SK-N-SH (cell line): ENCODE results near the gene ASGR1. TPM values are rescaled to one million over a fixed set of nuclear protein-coding genes. Genes with fewer than 3 reads are reported as not detected.

Experiments
- CTCF ChIA-PET: fragments of 300-600, 350-600 bp; formaldehyde crosslinking; extraction: SDS; loops from one replicate; lab custom pipeline; 2021; lab: Yijun Ruan, JAX
- POLR2A ChIA-PET: fragments of 350-600 bp; sonication (Branson Sonifier 250); formaldehyde crosslinking; extraction: SDS; loops from one replicate; lab custom pipeline; 2020; ENCODE audit warnings: antibody characterized with exemption, inconsistent platforms; lab: Yijun Ruan, JAX
- DNase-seq: peaks from one replicate; pipeline ENCODE4 v3.0.0; 2012
- H2AFZ ChIP-seq: fragments of 200-600 bp; sonication (generic); 2 replicates; pipeline ENCODE4 v1.8.1; 2016; ENCODE audit warnings: antibody characterized with exemption, mild to moderate bottlenecking, low read depth
- H3F3A ChIP-seq: fragments of 200-600 bp; sonication (generic); replicated peaks from 2 replicates; pipeline ENCODE3; 2016; ENCODE audit warnings: antibody characterized with exemption, mild to moderate bottlenecking; ENCODE audit not compliant: insufficient read depth
- H3K27ac ChIP-seq, 2 experiments: fragments of 200-500 bp in 1 of 2; fragments of 200-600 bp in 1 of 2; sonication (Bioruptor generic) in 1 of 2; sonication (generic), shearing (Covaris generic) in 1 of 2; 2 replicates each; pipeline versions ENCODE4 v1.5.1 to v1.6.1; 2014 to 2016; ENCODE audit warnings: low read depth in 2 of 2, inconsistent platforms in 1 of 2, low read length in 1 of 2, mild to moderate bottlenecking in 1 of 2, mixed read lengths in 1 of 2
- H3K27me3 ChIP-seq: fragments of 200-600 bp; sonication (generic), shearing (Covaris generic); 2 replicates; pipeline ENCODE4 v1.6.1; 2016; ENCODE audit warnings: mixed run types; ENCODE audit not compliant: insufficient read depth
- H3K36me3 ChIP-seq, 2 experiments: fragments of 200-500 bp in 1 of 2; fragments of 200-600 bp in 1 of 2; sonication (Bioruptor generic) in 1 of 2; sonication (generic) in 1 of 2; replicated peaks in 1 of 2; 2 replicates each; pipeline versions ENCODE3 to v1.5.1; 2014 to 2016; ENCODE audit warnings: low read length in 1 of 2, mild to moderate bottlenecking in 1 of 2; ENCODE audit not compliant: insufficient read depth in 2 of 2, control insufficient read depth in 1 of 2
- H3K4me1 ChIP-seq, 2 experiments: fragments of 200-500 bp in 1 of 2; fragments of 200-600 bp in 1 of 2; sonication (Bioruptor generic) in 1 of 2; sonication (generic), shearing (Covaris generic) in 1 of 2; 2 replicates each; pipeline versions ENCODE4 v1.5.1 to v1.6.1; 2014 to 2016; ENCODE audit warnings: low read depth in 1 of 2, low read length in 1 of 2, mixed run types in 1 of 2; ENCODE audit not compliant: insufficient read depth in 2 of 2, control insufficient read depth in 1 of 2
- H3K4me2 ChIP-seq: fragments of 200-600 bp; sonication (generic), shearing (Covaris generic); 2 replicates; pipeline ENCODE4 v1.6.1; 2017; ENCODE audit warnings: mixed run types
- H3K4me3 ChIP-seq, 2 experiments: fragments of 200-500 bp in 1 of 2; fragments of 200-600 bp in 1 of 2; sonication (Bioruptor generic) in 1 of 2; sonication (generic), shearing (Covaris generic) in 1 of 2; 2 replicates each; pipeline versions ENCODE4 v1.5.1 to v1.8.1; 2014 to 2016; ENCODE audit warnings: low read depth in 2 of 2, inconsistent platforms in 1 of 2, low read length in 1 of 2, mild to moderate bottlenecking in 1 of 2, mixed read lengths in 1 of 2, moderate library complexity in 1 of 2
- H3K79me2 ChIP-seq: fragments of 200-600 bp; sonication (generic); 2 replicates; pipeline ENCODE4 v1.8.1; 2017; ENCODE audit warnings: mild to moderate bottlenecking; ENCODE audit not compliant: insufficient read depth
- H3K9ac ChIP-seq: fragments of 200-600 bp; sonication (generic); 2 replicates; pipeline ENCODE4 v1.6.1; 2017; ENCODE audit warnings: mixed run types
- H3K9me2 ChIP-seq: fragments of 200-600 bp; sonication (generic); 2 replicates; pipeline ENCODE4 v1.6.1; 2017; ENCODE audit warnings: mixed run types
- H3K9me3 ChIP-seq: fragments of 200-600 bp; sonication (generic); 2 replicates; pipeline ENCODE4 v1.6.1; 2017; ENCODE audit warnings: mixed run types, mild to moderate bottlenecking, moderate library complexity
- H4K20me1 ChIP-seq: fragments of 200-600 bp; sonication (generic); 2 replicates; pipeline ENCODE4 v1.6.1; 2017; ENCODE audit warnings: mild to moderate bottlenecking, mixed run types; ENCODE audit not compliant: insufficient read depth
- CTCF ChIP-seq: fragments of 200-600 bp; sonication (generic); IDR thresholded peaks from 2 replicates; pipeline ENCODE4 v1.6.1; 2017; ENCODE audit warnings: antibody characterized with exemption, mild to moderate bottlenecking, moderate library complexity
- EZH2phosphoT487 ChIP-seq: fragments of 200-600 bp; sonication (generic); IDR thresholded peaks from 2 replicates; pipeline ENCODE4 v1.6.1; 2017; ENCODE audit warnings: low read depth, mixed run types, mild to moderate bottlenecking, antibody characterized with exemption, moderate library complexity, borderline replicate concordance
- FOXJ3 ChIP-seq: sonication (generic); formaldehyde crosslinking; IDR thresholded peaks from 2 replicates; pipeline ENCODE4 v1.5.1; 2020; ENCODE audit warnings: mild to moderate bottlenecking, missing genetic modification reagents
- FOXM1 ChIP-seq: IDR thresholded peaks from 2 replicates; pipeline ENCODE4 v1.4.0; 2012; ENCODE audit warnings: low read depth, mild to moderate bottlenecking
- GATA2 ChIP-seq: sonication (generic); formaldehyde crosslinking; IDR thresholded peaks from 2 replicates; pipeline ENCODE4 v1.5.0; 2020; ENCODE audit warnings: mild to moderate bottlenecking, missing genetic modification reagents
- IRF3 ChIP-seq: fragments of 150-350 bp; IDR thresholded peaks from 2 replicates; pipeline ENCODE4 v1.6.1; 2016; ENCODE audit warnings: mild to moderate bottlenecking, low read depth, low read length
- NFIC ChIP-seq: IDR thresholded peaks from 2 replicates; pipeline ENCODE4 v1.4.0; 2012; ENCODE audit warnings: borderline replicate concordance
- NRF1 ChIP-seq: IDR thresholded peaks from 2 replicates; pipeline ENCODE4 v1.6.1; 2012; ENCODE audit warnings: low read depth, mild to moderate bottlenecking, low read length
- POLR2AphosphoS5 ChIP-seq: IDR thresholded peaks from 2 replicates; pipeline ENCODE4 v1.6.1; 2012; ENCODE audit warnings: low read depth, low read length
- RFX5 ChIP-seq: IDR thresholded peaks from 2 replicates; pipeline ENCODE4 v1.6.1; 2012; ENCODE audit warnings: mild to moderate bottlenecking, improper control_type of control experiment, low read length
- SMC3 ChIP-seq: IDR thresholded peaks from 2 replicates; pipeline ENCODE4 v1.6.1; 2012; ENCODE audit warnings: low read depth, low read length, improper control_type of control experiment
- TEAD4 ChIP-seq: IDR thresholded peaks from 2 replicates; pipeline ENCODE4 v1.4.0; 2012; ENCODE audit warnings: mild to moderate bottlenecking, borderline replicate concordance; ENCODE audit not compliant: insufficient read depth
- YY1 ChIP-seq: IDR thresholded peaks from 2 replicates; pipeline ENCODE4 v1.4.0; 2012; ENCODE audit warnings: low read depth, mild to moderate bottlenecking
- ZBTB33 ChIP-seq: IDR thresholded peaks from 2 replicates; pipeline ENCODE4 v1.4.0; 2012; ENCODE audit warnings: low read depth, borderline replicate concordance
- WGBS: methylation state at CpG from one replicate; pipeline ENCODE4 v1.1.6; 2017; ENCODE audit warnings: low lambda C conversion rate; 5-methylcytosine and 5-hydroxymethylcytosine counted together
- polyA plus RNA-seq, 3 experiments: library from polyadenylated mRNA; depleted of rRNA; stranded (reverse); fragments of >200 nt; gene quantifications; 2 replicates each; pipeline ENCODE4 v1.2.3, GENCODE V29; 2012
- TF ChIP-seq, protein P1 (sequence below): IDR thresholded peaks from 2 replicates; pipeline ENCODE4; 2012
- TF ChIP-seq, protein P2 (sequence below): IDR thresholded peaks from 2 replicates; pipeline ENCODE4 v1.6.1; 2012; ENCODE audit warnings: mild to moderate bottlenecking, low read depth, low read length, moderate library complexity

ASGR1 gene
- polyA plus RNA-seq, 1 of the 3 experiments (the other 2 are of a cell fraction): 2.1 TPM

- no peak overlapping the region for H3K4me2 ChIP-seq
- DNase-seq: no peak
- no peak overlapping the region for H2AFZ ChIP-seq
- ChIA-PET POLR2A (no interaction called here), CTCF (no interaction called here)
- no peak overlapping the region for H3K4me3 ChIP-seq
- no peaks in the 10 kb centered on the region for H3K9me2 ChIP-seq
- H3F3A ChIP-seq: no peaks in the 10 kb centered on the region
- H4K20me1 ChIP-seq: no peaks in the 10 kb centered on the region
- no peaks in the 10 kb centered on the region for H3K4me1 ChIP-seq
- H3K9ac ChIP-seq: no peak overlapping the region
- TF ChIP-seq EZH2phosphoT487 (no peak), CTCF (no peak), YY1 (no peak), FOXJ3 (CRISPR knock-in tag) (no peak), ZBTB33 (no peak), NRF1 (no peak), TEAD4 (no peak), FOXM1 (no peak), GATA2 (CRISPR knock-in tag) (no peak), SMC3 (no peak), IRF3 (no peak), RFX5 (no peak), NFIC (no peak), POLR2AphosphoS5 (no peak)
- TF ChIP-seq, protein P1, sequence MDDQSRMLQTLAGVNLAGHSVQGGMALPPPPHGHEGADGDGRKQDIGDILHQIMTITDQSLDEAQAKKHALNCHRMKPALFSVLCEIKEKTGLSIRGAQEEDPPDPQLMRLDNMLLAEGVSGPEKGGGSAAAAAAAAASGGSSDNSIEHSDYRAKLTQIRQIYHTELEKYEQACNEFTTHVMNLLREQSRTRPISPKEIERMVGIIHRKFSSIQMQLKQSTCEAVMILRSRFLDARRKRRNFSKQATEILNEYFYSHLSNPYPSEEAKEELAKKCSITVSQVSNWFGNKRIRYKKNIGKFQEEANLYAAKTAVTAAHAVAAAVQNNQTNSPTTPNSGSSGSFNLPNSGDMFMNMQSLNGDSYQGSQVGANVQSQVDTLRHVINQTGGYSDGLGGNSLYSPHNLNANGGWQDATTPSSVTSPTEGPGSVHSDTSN: no peak
- TF ChIP-seq, protein P2, sequence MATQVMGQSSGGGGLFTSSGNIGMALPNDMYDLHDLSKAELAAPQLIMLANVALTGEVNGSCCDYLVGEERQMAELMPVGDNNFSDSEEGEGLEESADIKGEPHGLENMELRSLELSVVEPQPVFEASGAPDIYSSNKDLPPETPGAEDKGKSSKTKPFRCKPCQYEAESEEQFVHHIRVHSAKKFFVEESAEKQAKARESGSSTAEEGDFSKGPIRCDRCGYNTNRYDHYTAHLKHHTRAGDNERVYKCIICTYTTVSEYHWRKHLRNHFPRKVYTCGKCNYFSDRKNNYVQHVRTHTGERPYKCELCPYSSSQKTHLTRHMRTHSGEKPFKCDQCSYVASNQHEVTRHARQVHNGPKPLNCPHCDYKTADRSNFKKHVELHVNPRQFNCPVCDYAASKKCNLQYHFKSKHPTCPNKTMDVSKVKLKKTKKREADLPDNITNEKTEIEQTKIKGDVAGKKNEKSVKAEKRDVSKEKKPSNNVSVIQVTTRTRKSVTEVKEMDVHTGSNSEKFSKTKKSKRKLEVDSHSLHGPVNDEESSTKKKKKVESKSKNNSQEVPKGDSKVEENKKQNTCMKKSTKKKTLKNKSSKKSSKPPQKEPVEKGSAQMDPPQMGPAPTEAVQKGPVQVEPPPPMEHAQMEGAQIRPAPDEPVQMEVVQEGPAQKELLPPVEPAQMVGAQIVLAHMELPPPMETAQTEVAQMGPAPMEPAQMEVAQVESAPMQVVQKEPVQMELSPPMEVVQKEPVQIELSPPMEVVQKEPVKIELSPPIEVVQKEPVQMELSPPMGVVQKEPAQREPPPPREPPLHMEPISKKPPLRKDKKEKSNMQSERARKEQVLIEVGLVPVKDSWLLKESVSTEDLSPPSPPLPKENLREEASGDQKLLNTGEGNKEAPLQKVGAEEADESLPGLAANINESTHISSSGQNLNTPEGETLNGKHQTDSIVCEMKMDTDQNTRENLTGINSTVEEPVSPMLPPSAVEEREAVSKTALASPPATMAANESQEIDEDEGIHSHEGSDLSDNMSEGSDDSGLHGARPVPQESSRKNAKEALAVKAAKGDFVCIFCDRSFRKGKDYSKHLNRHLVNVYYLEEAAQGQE: no peak
- no peak overlapping the region for H3K27ac ChIP-seq
- WGBS: 90% methylated on average over 12 of the region's 12 CpGs
- H3K79me2 ChIP-seq: no peaks in the 10 kb centered on the region
- no peaks in the 10 kb centered on the region for H3K27me3 ChIP-seq
- H3K36me3 ChIP-seq: peaks cover 15 to 40% of the 10 kb centered on the region in 2 experiments
- no peaks in the 10 kb centered on the region for H3K9me3 ChIP-seq
Observed at GRCh38 chr17:7192271-7192937, 13.2 kb upstream of the ASGR1 start.
